ENCODE measurements around the gene KRTAP10-12.

KRTAP10-12 gene

DNA sequence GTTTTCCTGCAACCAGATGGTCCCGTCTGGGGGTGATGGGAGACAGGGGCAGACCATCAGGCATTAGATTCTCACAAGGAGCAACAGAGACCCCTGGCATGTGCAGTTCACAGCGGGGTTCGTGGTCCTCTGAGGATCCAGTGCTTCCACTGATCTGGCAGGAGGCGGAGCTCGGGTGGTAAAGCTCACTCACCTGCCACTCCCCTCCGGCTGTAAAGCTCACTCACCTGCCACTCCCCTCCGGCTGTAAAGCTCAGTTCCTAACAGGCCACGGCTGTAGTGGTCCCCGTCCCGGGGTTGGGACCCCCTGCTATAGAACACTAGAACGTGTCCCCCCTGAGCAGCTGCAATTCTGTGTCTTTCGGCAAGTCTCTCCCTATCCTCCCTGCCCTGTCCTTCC, 4.6 kb downstream of the KRTAP10-12 start:
- TF ChIP-seq TCF12 (IDR thresholded peaks at IDR 0.05; ENCODE audit: low read depth) = no peak
- TF ChIP-seq, protein P1, sequence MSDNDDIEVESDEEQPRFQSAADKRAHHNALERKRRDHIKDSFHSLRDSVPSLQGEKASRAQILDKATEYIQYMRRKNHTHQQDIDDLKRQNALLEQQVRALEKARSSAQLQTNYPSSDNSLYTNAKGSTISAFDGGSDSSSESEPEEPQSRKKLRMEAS (IDR thresholded peaks at IDR 0.05) = no peak
- no peak for TF ChIP-seq TAF1 (IDR thresholded peaks at IDR 0.05; ENCODE audit: low read depth)
- TF ChIP-seq, protein P2, sequence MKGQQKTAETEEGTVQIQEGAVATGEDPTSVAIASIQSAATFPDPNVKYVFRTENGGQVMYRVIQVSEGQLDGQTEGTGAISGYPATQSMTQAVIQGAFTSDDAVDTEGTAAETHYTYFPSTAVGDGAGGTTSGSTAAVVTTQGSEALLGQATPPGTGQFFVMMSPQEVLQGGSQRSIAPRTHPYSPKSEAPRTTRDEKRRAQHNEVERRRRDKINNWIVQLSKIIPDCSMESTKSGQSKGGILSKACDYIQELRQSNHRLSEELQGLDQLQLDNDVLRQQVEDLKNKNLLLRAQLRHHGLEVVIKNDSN (IDR thresholded peaks at IDR 0.05) = no peak
- no peak for TF ChIP-seq ZBTB7A (IDR thresholded peaks at IDR 0.05; ENCODE audit: low read depth)
- no peak for TF ChIP-seq NFIC (IDR thresholded peaks at IDR 0.05)
- TF ChIP-seq FOXM1 (IDR thresholded peaks at IDR 0.05; ENCODE audit: borderline replicate concordance, low read depth) = no peak
- no peak for TF ChIP-seq TEAD4 (IDR thresholded peaks at IDR 0.05)
- no peak for TF ChIP-seq RAD21 (IDR thresholded peaks at IDR 0.05; ENCODE audit: low read depth)
- TF ChIP-seq CREB1 (IDR thresholded peaks at IDR 0.05; ENCODE audit: low read depth) = no peak
- no peak for TF ChIP-seq CEBPB (IDR thresholded peaks at IDR 0.05)
- TF ChIP-seq EP300 (IDR thresholded peaks at IDR 0.05; ENCODE audit: borderline replicate concordance) = no peak
- TF ChIP-seq YY1 (IDR thresholded peaks at IDR 0.05; ENCODE audit: low read depth) = no peak
- TF ChIP-seq EGR1 (IDR thresholded peaks at IDR 0.05) = no peak
- TF ChIP-seq, protein P3, sequence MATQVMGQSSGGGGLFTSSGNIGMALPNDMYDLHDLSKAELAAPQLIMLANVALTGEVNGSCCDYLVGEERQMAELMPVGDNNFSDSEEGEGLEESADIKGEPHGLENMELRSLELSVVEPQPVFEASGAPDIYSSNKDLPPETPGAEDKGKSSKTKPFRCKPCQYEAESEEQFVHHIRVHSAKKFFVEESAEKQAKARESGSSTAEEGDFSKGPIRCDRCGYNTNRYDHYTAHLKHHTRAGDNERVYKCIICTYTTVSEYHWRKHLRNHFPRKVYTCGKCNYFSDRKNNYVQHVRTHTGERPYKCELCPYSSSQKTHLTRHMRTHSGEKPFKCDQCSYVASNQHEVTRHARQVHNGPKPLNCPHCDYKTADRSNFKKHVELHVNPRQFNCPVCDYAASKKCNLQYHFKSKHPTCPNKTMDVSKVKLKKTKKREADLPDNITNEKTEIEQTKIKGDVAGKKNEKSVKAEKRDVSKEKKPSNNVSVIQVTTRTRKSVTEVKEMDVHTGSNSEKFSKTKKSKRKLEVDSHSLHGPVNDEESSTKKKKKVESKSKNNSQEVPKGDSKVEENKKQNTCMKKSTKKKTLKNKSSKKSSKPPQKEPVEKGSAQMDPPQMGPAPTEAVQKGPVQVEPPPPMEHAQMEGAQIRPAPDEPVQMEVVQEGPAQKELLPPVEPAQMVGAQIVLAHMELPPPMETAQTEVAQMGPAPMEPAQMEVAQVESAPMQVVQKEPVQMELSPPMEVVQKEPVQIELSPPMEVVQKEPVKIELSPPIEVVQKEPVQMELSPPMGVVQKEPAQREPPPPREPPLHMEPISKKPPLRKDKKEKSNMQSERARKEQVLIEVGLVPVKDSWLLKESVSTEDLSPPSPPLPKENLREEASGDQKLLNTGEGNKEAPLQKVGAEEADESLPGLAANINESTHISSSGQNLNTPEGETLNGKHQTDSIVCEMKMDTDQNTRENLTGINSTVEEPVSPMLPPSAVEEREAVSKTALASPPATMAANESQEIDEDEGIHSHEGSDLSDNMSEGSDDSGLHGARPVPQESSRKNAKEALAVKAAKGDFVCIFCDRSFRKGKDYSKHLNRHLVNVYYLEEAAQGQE (IDR thresholded peaks at IDR 0.05; ENCODE audit: low read depth) = no peak

DNA sequence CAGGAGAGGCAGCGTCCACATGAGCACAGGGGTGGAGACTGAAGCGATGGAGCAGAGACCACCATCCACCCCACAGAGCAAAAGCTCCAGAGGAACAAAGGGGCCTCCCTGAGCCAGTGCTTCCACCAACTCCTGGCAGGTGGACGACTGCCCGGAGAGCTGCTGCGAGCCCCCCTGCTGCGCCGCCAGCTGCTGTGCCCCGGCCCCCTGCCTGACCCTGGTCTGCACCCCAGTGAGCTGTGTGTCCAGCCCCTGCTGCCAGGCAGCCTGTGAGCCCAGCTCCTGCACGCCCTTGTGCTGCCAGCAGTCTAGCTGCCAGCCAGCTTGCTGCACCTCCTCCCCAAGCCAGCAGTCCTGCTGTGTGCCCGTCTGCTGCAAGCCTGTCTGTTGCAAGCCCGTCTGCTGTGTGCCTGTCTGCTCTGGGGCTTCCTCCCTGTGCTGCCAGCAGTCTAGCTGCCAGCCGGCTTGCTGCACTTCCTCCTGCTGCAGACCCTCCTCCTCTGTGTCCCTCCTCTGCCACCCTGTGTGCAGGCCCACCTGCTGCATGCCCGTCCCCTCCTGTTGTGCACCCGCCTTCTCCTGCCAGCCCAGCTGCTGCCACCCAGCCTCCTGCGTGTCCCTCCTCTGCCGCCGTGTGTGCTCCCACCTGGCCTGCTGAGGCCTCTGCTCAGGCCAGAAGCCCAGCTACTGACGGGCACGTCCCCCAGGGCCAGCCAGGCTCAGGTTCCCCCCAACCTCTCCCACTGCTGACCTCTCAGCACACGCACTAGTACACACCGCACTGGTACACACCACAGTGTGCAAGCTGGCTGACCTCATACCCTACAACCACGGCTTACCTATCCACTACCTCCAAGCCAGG, 5.4 kb downstream of the KRTAP10-12 start:
- no peak for TF ChIP-seq TEAD4 (IDR thresholded peaks at IDR 0.05)

DNA sequence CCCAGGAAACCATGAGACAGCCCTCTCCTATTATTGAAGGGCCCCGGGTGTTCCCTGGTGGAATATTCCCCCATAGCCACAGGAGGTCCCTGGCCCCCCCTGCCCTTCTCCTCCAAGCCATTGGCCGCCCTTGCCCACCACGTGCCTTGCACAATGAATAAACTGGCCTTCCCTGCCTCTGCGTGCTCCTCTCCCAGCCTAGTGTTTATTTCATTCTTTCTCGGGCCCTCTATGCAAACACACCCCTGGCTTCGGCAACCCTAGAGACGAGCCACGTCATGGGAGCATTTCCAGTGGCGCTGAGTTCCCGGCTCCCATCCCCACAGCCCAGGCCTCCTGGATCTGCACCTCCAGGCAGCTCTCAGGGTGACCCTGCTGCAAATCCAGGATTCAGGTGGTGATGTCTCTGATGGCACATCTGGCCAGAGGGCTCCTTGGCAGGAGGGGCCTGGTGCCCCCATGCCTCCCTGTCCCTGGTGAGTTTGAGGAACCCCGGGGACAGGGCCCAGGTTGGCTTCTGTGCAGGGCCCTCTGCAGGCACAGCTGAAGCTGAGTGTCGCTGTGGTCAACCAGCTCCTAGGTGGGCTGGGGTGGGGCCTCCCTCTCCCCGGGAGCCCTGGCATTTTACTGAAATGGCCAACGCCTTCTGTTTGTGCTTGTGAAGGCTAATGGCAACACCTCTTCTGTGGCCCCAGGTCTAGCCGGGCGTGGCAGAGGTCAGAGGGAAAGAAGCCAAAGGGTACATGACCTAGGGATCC, 6.2 kb downstream of the KRTAP10-12 start:
- no peak for TF ChIP-seq CREB1 (IDR thresholded peaks at IDR 0.05; ENCODE audit: low read depth)
- TF ChIP-seq, protein P2 (IDR thresholded peaks at IDR 0.05) = no peak
- no peak for TF ChIP-seq NFIC (IDR thresholded peaks at IDR 0.05)
- no peak for TF ChIP-seq ZBTB7A (IDR thresholded peaks at IDR 0.05; ENCODE audit: low read depth)
- TF ChIP-seq RAD21 (IDR thresholded peaks at IDR 0.05; ENCODE audit: low read depth) = no peak
- no peak for TF ChIP-seq CEBPB (IDR thresholded peaks at IDR 0.05)
- no peak for TF ChIP-seq EGR1 (IDR thresholded peaks at IDR 0.05)
- no peak for TF ChIP-seq TEAD4 (IDR thresholded peaks at IDR 0.05)
- TF ChIP-seq TAF1 (IDR thresholded peaks at IDR 0.05; ENCODE audit: low read depth) = no peak
- no peak for TF ChIP-seq TCF12 (IDR thresholded peaks at IDR 0.05; ENCODE audit: low read depth)
- TF ChIP-seq YY1 (IDR thresholded peaks at IDR 0.05; ENCODE audit: low read depth) = no peak
- TF ChIP-seq, protein P1 (IDR thresholded peaks at IDR 0.05) = no peak
- TF ChIP-seq, protein P3 (IDR thresholded peaks at IDR 0.05; ENCODE audit: low read depth) = no peak
- TF ChIP-seq EP300 (IDR thresholded peaks at IDR 0.05; ENCODE audit: borderline replicate concordance) = no peak
- no peak for TF ChIP-seq FOXM1 (IDR thresholded peaks at IDR 0.05; ENCODE audit: borderline replicate concordance, low read depth)

DNA sequence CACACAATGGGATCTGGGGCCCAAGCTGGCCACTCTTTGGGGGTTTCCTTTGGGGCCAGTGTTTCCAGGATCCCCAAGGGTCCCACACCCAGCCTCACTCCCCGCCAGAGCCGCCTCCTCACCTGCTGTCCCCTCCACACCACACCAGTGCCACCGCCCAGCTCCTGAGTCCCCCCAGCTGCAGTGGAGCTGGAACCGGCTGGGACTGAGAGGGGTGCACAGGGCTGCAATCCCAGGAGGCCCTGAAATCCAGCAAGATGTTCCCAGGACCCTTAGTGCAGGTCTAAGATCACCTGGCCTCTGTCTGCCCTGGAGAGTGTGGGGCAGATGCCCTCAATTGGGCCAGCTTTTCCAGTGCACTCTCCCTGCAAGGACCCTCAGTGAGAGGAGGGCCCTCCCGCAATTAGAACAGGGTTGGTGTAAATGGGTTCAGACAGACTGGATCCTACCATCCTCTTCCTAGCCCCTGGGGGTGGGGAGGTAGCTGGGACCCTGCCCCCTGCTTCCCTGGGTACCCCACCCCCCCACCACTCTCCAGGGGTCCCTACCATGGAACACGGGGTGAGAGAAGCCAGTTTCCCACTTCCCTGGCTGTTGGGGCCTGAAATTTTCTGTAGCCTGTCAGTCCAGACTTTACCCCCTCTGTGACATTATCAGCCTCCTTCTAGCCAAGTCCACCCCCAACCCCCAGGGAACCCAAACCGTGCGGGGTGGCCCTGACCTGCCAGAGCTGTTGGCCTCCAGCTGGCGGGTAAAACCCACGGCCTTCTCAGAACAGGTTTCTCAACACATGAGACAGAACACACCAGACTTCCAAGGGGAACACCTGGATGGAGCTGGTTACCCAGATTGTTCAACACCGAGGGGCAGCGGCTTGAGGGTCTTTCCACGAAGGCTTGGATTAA, 7.0 kb downstream of the KRTAP10-12 start:
- TF ChIP-seq, protein P1 (IDR thresholded peaks at IDR 0.05) = no peak
- TF ChIP-seq TCF12 (IDR thresholded peaks at IDR 0.05; ENCODE audit: low read depth) (no peak), RAD21 (IDR thresholded peaks at IDR 0.05; ENCODE audit: low read depth) (no peak), EGR1 (IDR thresholded peaks at IDR 0.05) (no peak), CREB1 (IDR thresholded peaks at IDR 0.05; ENCODE audit: low read depth) (no peak), ZBTB7A (IDR thresholded peaks at IDR 0.05; ENCODE audit: low read depth) (no peak), FOXM1 (IDR thresholded peaks at IDR 0.05; ENCODE audit: borderline replicate concordance, low read depth) (no peak), TEAD4 (IDR thresholded peaks at IDR 0.05) (no peak)
- TF ChIP-seq, protein P3 (IDR thresholded peaks at IDR 0.05; ENCODE audit: low read depth) = no peak

All from Ishikawa (cell line).